ENCODE data around the gene FNIP1. TPM values are rescaled to one million over a fixed set of nuclear protein-coding genes. Genes with fewer than 3 reads are reported as not detected.

The FNIP1 gene
- total and polyA plus RNA-seq, 8 donors = 3.2 to 86.1 (median 16.7) TPM

- H3K36me3 ChIP-seq = peaks cover 0 to 17% (median 8%) of the 10 kb centered on the region in 4 donors
- H3K27me3 ChIP-seq = no peaks in the 10 kb centered on the region
- intact Hi-C loops (cut with DNase I; ENCODE audit: low total_unique reads) = no loop called here
- no peak overlapping the region for H3K27ac ChIP-seq
- DNase-seq = no peak
- 94 to 100% (median 100%) methylated on average over 3 of the region's 3 CpGs for WGBS, 5 donors
- peaks cover 0 to 46% (median 20%) of the 10 kb centered on the region in 4 donors for H3K4me1 ChIP-seq
- H3K9me3 ChIP-seq = peaks cover 0 to 4% (median 0%) of the 10 kb centered on the region in 4 donors
- no peak overlapping the region for H3K4me3 ChIP-seq
- no peak for TF ChIP-seq EP300 (IDR thresholded peaks at IDR 0.05)
- TF ChIP-seq CTCF (IDR thresholded peaks at IDR 0.05) = no peak
- no peak for TF ChIP-seq POLR2A (IDR thresholded peaks at IDR 0.05)
These were observed 32.8 kb downstream of the FNIP1 start for GRCh38 chr5:131763968-131764367.

- WGBS, 5 donors = 77 to 95% (median 90%) methylated on average over 2 of the region's 2 CpGs
- no peak overlapping the region for H3K27ac ChIP-seq
- H3K4me3 ChIP-seq = no peak overlapping the region
- peaks cover 0 to 4% (median 0%) of the 10 kb centered on the region in 4 donors for H3K9me3 ChIP-seq
- H3K36me3 ChIP-seq = peaks cover 0 to 17% (median 8%) of the 10 kb centered on the region in 4 donors
- no peak for DNase-seq
- H3K4me1 ChIP-seq = peaks cover 8 to 55% (median 34%) of the 10 kb centered on the region in 4 donors
- no peak for TF ChIP-seq POLR2A (IDR thresholded peaks at IDR 0.05)
- no peaks in the 10 kb centered on the region for H3K27me3 ChIP-seq
- intact Hi-C loops (cut with DNase I; ENCODE audit: low total_unique reads) = no loop called here
These were observed 36.0 kb downstream of the FNIP1 start for GRCh38 chr5:131760793-131761192.

GRCh38 chr5:131759704-131760103 is 37.1 kb downstream of the FNIP1 start:
- intact Hi-C loops (cut with DNase I; ENCODE audit: low total_unique reads) = no loop called here
- Histone ChIP-seq H3K4me3 (no peak overlapping the region), H3K27me3 (no peaks in the 10 kb centered on the region), H3K4me1 (peaks cover 8 to 50% (median 33%) of the 10 kb centered on the region in 4 donors), H3K9me3 (peaks cover 0 to 4% (median 0%) of the 10 kb centered on the region in 4 donors), H3K36me3 (peaks cover 0 to 13% (median 5%) of the 10 kb centered on the region in 4 donors), H3K27ac (no peak overlapping the region)
- DNase-seq = no peak
- WGBS, 5 donors = 97 to 100% (median 100%) methylated on average over 1 of the region's 1 CpG
- TF ChIP-seq CTCF (IDR thresholded peaks at IDR 0.05) (no peak), POLR2AphosphoS5 (IDR thresholded peaks at IDR 0.05) (no peak), EP300 (IDR thresholded peaks at IDR 0.05) (no peak), POLR2A (IDR thresholded peaks at IDR 0.05) (no peak)

- DNase-seq = no peak
- 32 to 39% (median 35%) methylated on average over 3 of the region's 3 CpGs for WGBS, 5 donors
- TF ChIP-seq EP300 (IDR thresholded peaks at IDR 0.05) (no peak), POLR2A (IDR thresholded peaks at IDR 0.05) (no peak), POLR2AphosphoS5 (IDR thresholded peaks at IDR 0.05) (no peak), CTCF (IDR thresholded peaks at IDR 0.05) (no peak)
- no peaks in the 10 kb centered on the region for H3K27me3 ChIP-seq
- H3K9me3 ChIP-seq = no peaks in the 10 kb centered on the region
- H3K4me3 ChIP-seq = no peak overlapping the region
- H3K27ac ChIP-seq = no peak overlapping the region
- peaks cover 0 to 3% (median 0%) of the 10 kb centered on the region in 4 donors for H3K36me3 ChIP-seq
- H3K4me1 ChIP-seq = peaks cover 8 to 61% (median 34%) of the 10 kb centered on the region in 4 donors
- intact Hi-C loops (cut with DNase I; ENCODE audit: low total_unique reads) = no loop called here
These were observed 38.3 kb downstream of the FNIP1 start for GRCh38 chr5:131758520-131758900.

DNA sequence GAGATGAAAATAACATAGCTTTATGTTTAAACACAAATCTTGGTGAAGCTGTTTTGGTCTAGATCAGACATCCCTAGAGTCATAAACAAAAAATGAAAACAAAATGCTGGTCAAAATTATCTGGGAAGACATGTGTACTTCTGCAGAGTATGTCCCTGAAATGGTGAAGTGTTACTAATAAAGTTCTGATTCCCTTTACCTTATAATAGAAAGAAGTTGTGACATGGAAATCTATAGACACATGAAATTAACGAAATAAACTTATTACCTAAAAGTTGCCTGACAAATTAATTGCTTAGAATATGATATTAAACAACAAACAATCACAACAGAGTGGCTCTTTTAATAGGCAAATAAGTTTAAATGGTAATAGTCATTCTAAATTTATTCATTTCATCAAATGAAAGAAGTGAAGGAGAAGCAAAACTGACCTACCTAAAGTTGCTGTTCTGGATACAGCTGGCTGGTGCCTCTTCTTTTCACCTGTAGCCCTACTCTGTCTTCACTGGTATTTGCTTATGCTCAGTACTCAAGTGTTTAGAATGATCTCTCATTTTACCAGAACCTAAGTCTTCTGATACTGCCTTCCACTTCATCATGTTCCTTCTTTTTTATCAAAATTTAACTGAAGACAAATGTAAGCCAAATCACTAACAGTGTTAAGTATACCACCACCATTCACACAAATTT is 38.8 kb downstream of the FNIP1 start:
- Histone ChIP-seq H3K4me1 (peaks cover 8 to 67% (median 34%) of the 10 kb centered on the region in 4 donors), H3K4me3 (no peak overlapping the region), H3K27me3 (no peaks in the 10 kb centered on the region), H3K27ac (no peak overlapping the region), H3K36me3 (no peaks in the 10 kb centered on the region), H3K9me3 (no peaks in the 10 kb centered on the region)
- intact Hi-C loops (cut with DNase I; ENCODE audit: low total_unique reads) = no loop called here
- 97 to 100% (median 98%) methylated on average over 1 of the region's 1 CpG for WGBS, 5 donors
- no peak for TF ChIP-seq POLR2AphosphoS5 (IDR thresholded peaks at IDR 0.05)
- no peak for TF ChIP-seq EP300 (IDR thresholded peaks at IDR 0.05)
- no peak for TF ChIP-seq POLR2A (IDR thresholded peaks at IDR 0.05)
- no peak for TF ChIP-seq CTCF (IDR thresholded peaks at IDR 0.05)
- DNase-seq = no peak

Data from stomach (tissue), 9 donors.